Measurements from ENCODE around the gene LCMT1. TPM values are rescaled to one million over a fixed set of nuclear protein-coding genes. Genes with fewer than 3 reads are reported as not detected.
"Not testable (repeated sequence)": the region's sequence is repeated elsewhere in the genome, so short reads cannot be mapped to it uniquely, and the experiment has no call there.

LCMT1 gene
- total RNA-seq, 1 donor from 2014 or later, result 35.7 TPM

DNA sequence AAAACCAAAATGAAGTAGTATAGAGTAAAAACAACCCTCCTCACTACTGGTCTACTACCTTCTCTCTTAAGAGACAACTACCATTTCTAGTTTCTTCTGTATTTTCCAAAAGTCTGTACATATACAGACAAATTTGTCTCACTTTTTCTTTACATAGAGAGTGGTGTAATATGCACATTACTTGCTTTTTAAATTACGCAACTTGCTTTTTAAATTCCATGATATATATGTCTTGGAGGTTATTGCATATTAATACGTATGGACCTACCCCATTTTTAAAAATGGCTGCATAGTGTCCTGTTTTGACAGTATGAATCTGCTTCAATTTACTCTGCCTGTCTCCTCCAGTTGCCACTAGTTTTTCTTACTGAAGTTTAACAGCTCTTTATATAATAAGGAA lies 62.7 kb downstream of the LCMT1 start:
- intact Hi-C loops (cut with DNase I), result no loop called here
- no peaks in the 10 kb centered on the region for H3K4me1 ChIP-seq
- ATAC-seq (no peak), DNase-seq (no peak)
- H3K36me3 ChIP-seq, result peaks cover 78% of the 10 kb centered on the region
- no peaks in the 10 kb centered on the region for H3K27me3 ChIP-seq (ENCODE audit: low read depth)
- no peaks in the 10 kb centered on the region for H3K9me3 ChIP-seq
- no peak overlapping the region for H3K27ac ChIP-seq
- no peak overlapping the region for H3K4me3 ChIP-seq
- no peak for TF ChIP-seq CTCF (IDR thresholded peaks at IDR 0.05)

GRCh38 chr16:25176136-25176535 lies 64.6 kb downstream of the LCMT1 start:
- intact Hi-C loops (cut with DNase I), result no loop called here
- peaks cover 59% of the 10 kb centered on the region for H3K36me3 ChIP-seq
- H3K27ac ChIP-seq, result no peak overlapping the region
- H3K4me1 ChIP-seq, result no peaks in the 10 kb centered on the region
- no peak overlapping the region for H3K4me3 ChIP-seq
- ATAC-seq (no peak), DNase-seq (no peak)
- no peaks in the 10 kb centered on the region for H3K9me3 ChIP-seq
- TF ChIP-seq CTCF (IDR thresholded peaks at IDR 0.05), result no peak
- H3K27me3 ChIP-seq (ENCODE audit: low read depth), result no peaks in the 10 kb centered on the region

DNA sequence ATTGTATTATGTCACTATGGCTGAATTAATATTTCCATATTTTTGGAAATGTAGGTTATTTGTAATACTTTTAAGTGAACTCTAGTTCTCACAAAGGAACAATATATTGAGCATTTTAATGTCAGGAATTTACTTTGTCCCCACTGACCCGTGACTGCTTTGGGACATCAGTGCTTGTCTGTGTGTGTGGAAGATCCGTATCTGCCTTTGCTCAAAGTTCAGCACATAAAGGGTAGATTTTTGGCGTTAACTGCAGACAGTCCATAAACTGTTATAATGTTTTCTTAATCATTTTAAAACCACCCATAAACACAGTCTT lies 65.9 kb downstream of the LCMT1 start:
- intact Hi-C loops (cut with DNase I), result no loop called here
- no peaks in the 10 kb centered on the region for H3K27me3 ChIP-seq (ENCODE audit: low read depth)
- no peaks in the 10 kb centered on the region for H3K4me1 ChIP-seq
- DNase-seq (no peak), ATAC-seq (no peak)
- H3K4me3 ChIP-seq, result no peak overlapping the region
- H3K9me3 ChIP-seq, result no peaks in the 10 kb centered on the region
- H3K27ac ChIP-seq, result no peak overlapping the region
- no peak for TF ChIP-seq CTCF (IDR thresholded peaks at IDR 0.05)
- peaks cover 46% of the 10 kb centered on the region for H3K36me3 ChIP-seq

- ATAC-seq (peak; percentile 46 to 76), DNase-seq (peak; percentile 53)
- Histone ChIP-seq H3K27ac (no peak overlapping the region), H3K4me1 (no peaks in the 10 kb centered on the region), H3K27me3 (ENCODE audit: low read depth) (no peaks in the 10 kb centered on the region), H3K36me3 (peaks cover 40% of the 10 kb centered on the region), H3K4me3 (no peak overlapping the region), H3K9me3 (no peaks in the 10 kb centered on the region)
- intact Hi-C loops (cut with DNase I), result no loop called here
- no peak for TF ChIP-seq CTCF (IDR thresholded peaks at IDR 0.05)
Observed at GRCh38 chr16:25177831-25178688, 66.5 kb downstream of the LCMT1 start.

DNA sequence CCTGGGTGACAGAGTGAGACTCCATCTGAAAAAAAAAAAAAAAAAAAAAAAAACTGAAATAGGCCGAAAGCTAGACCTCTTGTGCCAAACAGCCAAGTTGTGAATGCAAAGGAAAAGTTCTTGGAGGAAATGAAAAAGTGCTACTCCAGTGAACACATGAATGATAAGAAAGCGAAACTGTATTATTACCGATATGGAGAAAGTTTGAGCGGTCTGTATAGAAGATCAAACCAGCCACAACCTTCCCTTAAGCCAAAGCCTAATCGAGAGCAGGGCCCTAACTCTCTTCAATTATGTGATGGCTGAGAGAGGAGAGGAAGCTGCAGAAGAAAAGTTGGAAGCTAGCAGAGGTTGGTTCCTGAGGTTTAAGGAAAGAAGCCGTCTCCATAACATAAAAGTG lies 69.7 kb downstream of the LCMT1 start:
- H3K27ac ChIP-seq; H3K4me1 ChIP-seq; H3K4me3 ChIP-seq; H3K9me3 ChIP-seq; ATAC-seq; DNase-seq; intact Hi-C loops (cut with DNase I); H3K27me3 ChIP-seq (ENCODE audit: low read depth): not testable (repeated sequence)
- H3K36me3 ChIP-seq, result peaks cover 12% of the 10 kb centered on the region

DNA sequence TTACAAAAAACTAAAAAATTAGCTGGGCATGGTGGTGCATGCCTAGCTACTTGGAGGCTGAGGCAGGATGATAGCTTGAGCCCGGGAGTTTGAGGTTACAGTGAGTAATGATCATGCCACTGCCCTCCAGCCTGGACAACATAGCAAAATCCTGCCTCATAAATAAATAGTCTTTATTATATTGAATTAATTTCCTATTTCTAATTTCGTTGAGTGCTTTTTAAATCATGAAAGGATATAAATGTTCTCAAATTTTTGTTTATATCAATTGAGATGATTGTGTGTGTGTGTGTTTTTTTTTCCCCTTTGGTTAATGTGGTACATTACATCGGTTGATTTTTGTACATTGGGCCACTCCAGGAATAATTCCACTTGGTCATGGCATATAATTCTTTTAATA lies 73.2 kb downstream of the LCMT1 start:
- TF ChIP-seq CTCF (IDR thresholded peaks at IDR 0.05), result no peak
- no peaks in the 10 kb centered on the region for H3K27me3 ChIP-seq (ENCODE audit: low read depth)
- no peak for ATAC-seq
- intact Hi-C loops (cut with DNase I), result no loop called here
- no peak overlapping the region for H3K4me3 ChIP-seq
- DNase-seq, result no peak
- no peaks in the 10 kb centered on the region for H3K4me1 ChIP-seq
- no peak overlapping the region for H3K27ac ChIP-seq
- H3K36me3 ChIP-seq, result no peaks in the 10 kb centered on the region
- no peaks in the 10 kb centered on the region for H3K9me3 ChIP-seq
